ENCODE measurements around the gene OMD. TPM values are rescaled to one million over a fixed set of nuclear protein-coding genes. Genes with fewer than 3 reads are reported as not detected.

The OMD gene
- total and polyA plus RNA-seq, 2 of the 8 experiments (the other 6 are each of a cell fraction or from before 2014, with no cell fraction given), result not detected

- FAIRE-seq (no peak), DNase-seq (ENCODE audit: low read depth in 1 of 2, low spot score in 2 of 2) (no peak)
- Histone ChIP-seq H3K4me3 (ENCODE audit: extremely low read depth in 1 of 4, insufficient read depth in 2 of 4, low read depth in 3 of 4, low read length in 4 of 4) (no peak within 1 kb of the TSS), H3K18ac (ENCODE audit: extremely low read depth, low read length) (no peak within 1 kb of the TSS), H3K27me3 (replicated peaks in 1 of 4; ENCODE audit: control insufficient read depth in 3 of 4, extremely low read depth in 1 of 4, insufficient read depth in 3 of 4, low read length in 3 of 4) (no peaks in the 10 kb centered on the region), H3K4me2 (ENCODE audit: insufficient read depth in 1 of 2, low read depth in 2 of 2, low read length in 2 of 2) (no peak within 1 kb of the TSS), H3K14ac (ENCODE audit: insufficient read length) (no peak within 1 kb of the TSS), H3K27ac (ENCODE audit: low read depth, low read length) (no peak within 1 kb of the TSS), H4K91ac (replicated peaks; ENCODE audit: insufficient read length, low read length) (no peak within 1 kb of the TSS), H4K20me1 (replicated peaks in 1 of 2; ENCODE audit: control insufficient read depth in 1 of 2, insufficient read depth in 2 of 2, low read length in 2 of 2) (no peaks in the 10 kb centered on the region), H3K79me2 (ENCODE audit: control insufficient read depth in 1 of 2, insufficient read depth in 2 of 2, low read length in 2 of 2) (0 out of 4 replicates have a peak, but pooled peaks cover 0 to 4% of the 10 kb centered on the region in 2 experiments), H2BK15ac (ENCODE audit: low read length) (no peak within 1 kb of the TSS), H3K56ac (replicated peaks; ENCODE audit: insufficient read length, low read depth, low read length) (no peak within 1 kb of the TSS), H2AFZ (ENCODE audit: low read length) (no peak within 1 kb of the TSS), H2BK5ac (ENCODE audit: low read depth, low read length) (no peak within 1 kb of the TSS), H3K79me1 (ENCODE audit: low read depth, low read length) (no peaks in the 10 kb centered on the region), H4K5ac (ENCODE audit: insufficient read length, low read depth, low read length) (no peak within 1 kb of the TSS), H3K9ac (replicated peaks in 1 of 4; ENCODE audit: extremely low read depth in 1 of 4, low read depth in 3 of 4, low read length in 3 of 4) (no peak within 1 kb of the TSS), H3K36me3 (ENCODE audit: control insufficient read depth in 2 of 4, insufficient read depth in 4 of 4, low read length in 3 of 4) (no peaks in the 10 kb centered on the region), H2BK12ac (ENCODE audit: low read depth, low read length) (no peak within 1 kb of the TSS), H2AK5ac (ENCODE audit: low read depth, low read length) (no peak within 1 kb of the TSS), H3K4ac (replicated peaks; ENCODE audit: insufficient read length, low read depth, low read length) (no peak within 1 kb of the TSS), H3K4me1 (replicated peaks in 1 of 4; ENCODE audit: control insufficient read depth in 3 of 4, insufficient read depth in 4 of 4, low read length in 3 of 4) (no peaks in the 10 kb centered on the region), H4K8ac (ENCODE audit: extremely low read depth, insufficient read depth, low read length) (no peak within 1 kb of the TSS), H2BK20ac (ENCODE audit: low read length) (no peak within 1 kb of the TSS), H3K9me3 (ENCODE audit: insufficient read depth in 2 of 2, low read depth in 1 of 2, low read length in 1 of 2) (no peaks in the 10 kb centered on the region), H3K23ac (ENCODE audit: insufficient read length) (no peak within 1 kb of the TSS), H3K23me2 (ENCODE audit: low read depth, low read length) (no peaks in the 10 kb centered on the region), H2BK120ac (replicated peaks; ENCODE audit: low read depth, low read length) (no peak within 1 kb of the TSS)
- 88% methylated on average over 5 of the region's 5 CpGs; no CpG with 5 or more reads in 1 of the 2 experiments for WGBS, 2 experiments (ENCODE audit: extremely low coverage in 1 of 2, insufficient coverage in 1 of 2, insufficient read length in 1 of 2, insufficient replicate concordance in 2 of 2, low coverage in 1 of 2, low lambda C conversion rate in 2 of 2, missing lambda C conversion rate in 1 of 2)
- ChIA-PET CTCF (ENCODE audit: partially characterized antibody) (interaction anchor here (0.6 kb wide), 1 partner anchor 28 kb away, joined by 5 read pairs; no protein-coding TSS in a partner anchor), POLR2A (ENCODE audit: partially characterized antibody) (no interaction called here)
- no peak for TF ChIP-seq MAFK (IDR thresholded peaks at IDR 0.05; ENCODE audit: low read depth, low read length)
- no peak for TF ChIP-seq E2F6 (IDR thresholded peaks at IDR 0.05)
- TF ChIP-seq SRF (IDR thresholded peaks at IDR 0.05; ENCODE audit: low read depth, low read length), result no peak
- TF ChIP-seq POLR2AphosphoS5 (IDR thresholded peaks at IDR 0.05; ENCODE audit: low read depth, low read length), result no peak
- TF ChIP-seq EZH2 (IDR thresholded peaks at IDR 0.05; ENCODE audit: low read depth, low read length, severe bottlenecking), result no peak
- no peak for TF ChIP-seq RXRA (IDR thresholded peaks at IDR 0.05; ENCODE audit: insufficient read depth, low read depth, low read length)
- TF ChIP-seq PHF8 (conservative IDR thresholded peaks at IDR 0.05; ENCODE audit: low read depth, low read length), result no peak
- no peak for TF ChIP-seq SAP30 (IDR thresholded peaks at IDR 0.05; ENCODE audit: insufficient read depth, insufficient replicate concordance, low read length)
- TF ChIP-seq SIRT6 (IDR thresholded peaks at IDR 0.05; ENCODE audit: low read length), result no peak
- no peak for TF ChIP-seq NANOG (IDR thresholded peaks at IDR 0.05; ENCODE audit: insufficient read depth, low read depth, low read length, poor library complexity, severe bottlenecking)
- no peak for TF ChIP-seq ZNF274 (IDR thresholded peaks at IDR 0.05; ENCODE audit: borderline replicate concordance, extremely low read depth, low read length)
Observed at GRCh38 chr9:92404042-92404836, 20.0 kb downstream of the OMD start, which contains the start of gene OGN. Gene OGN, minus strand, starts transcription at chr9:92404578. Its CDS starts 1,171 bp downstream, at chr9:92403407.

All from H1 (cell line).